H1 (cell line): ENCODE data around the gene GLRX5. TPM values are rescaled to one million over a fixed set of nuclear protein-coding genes. Genes with fewer than 3 reads are reported as not detected.

Source experiments
- CTCF ChIA-PET: fragments of 300-600 bp; sonication (Branson Sonifier 250); formaldehyde crosslinking; loops from one replicate; lab custom pipeline; 2021; ENCODE audit not compliant: partially characterized antibody; lab: Charles Lee
- POLR2A ChIA-PET: fragments of 300-600 bp; sonication (Branson Sonifier 250); formaldehyde crosslinking; loops from one replicate; lab custom pipeline; 2021; ENCODE audit warnings: inconsistent platforms; ENCODE audit not compliant: partially characterized antibody; lab: Charles Lee
- DNase-seq, 2 experiments: peaks; one replicate each; pipeline versions ENCODE4 v3.0.0 to v3.0.0-alpha.2; 2010 to 2022; ENCODE audit warnings: low spot score in 2 of 2, low read depth in 1 of 2, mixed read lengths in 1 of 2
- FAIRE-seq: peaks from 2 replicates; lab custom pipeline; 2011; peaks lifted over from hg19 to GRCh38; lab: Jason Lieb, UNC
- H2AFZ ChIP-seq: 2 replicates; pipeline ENCODE4 v1.8.1; 2012; ENCODE audit warnings: low read length, inconsistent platforms
- H2AK5ac ChIP-seq: 2 replicates; pipeline ENCODE4 v1.6.1; 2013; ENCODE audit warnings: low read depth, low read length
- H2BK120ac ChIP-seq: replicated peaks from 2 replicates; pipeline ENCODE3; 2013; ENCODE audit warnings: low read depth, low read length, inconsistent platforms
- H2BK12ac ChIP-seq: 2 replicates; pipeline ENCODE4 v1.6.1; 2013; ENCODE audit warnings: low read depth, low read length
- H2BK15ac ChIP-seq: 2 replicates; pipeline ENCODE4 v1.6.1; 2013; ENCODE audit warnings: low read length
- H2BK20ac ChIP-seq: 2 replicates; pipeline ENCODE4 v1.6.1; 2013; ENCODE audit warnings: low read length
- H2BK5ac ChIP-seq: 2 replicates; pipeline ENCODE4 v1.6.1; 2013; ENCODE audit warnings: low read depth, low read length
- H3K14ac ChIP-seq: 2 replicates; pipeline ENCODE4 v1.6.1; 2013; ENCODE audit warnings: inconsistent platforms; ENCODE audit not compliant: insufficient read length
- H3K18ac ChIP-seq: 2 replicates; pipeline ENCODE4 v1.6.1; 2013; ENCODE audit warnings: low read length; ENCODE audit errors: extremely low read depth
- H3K23ac ChIP-seq: 2 replicates; pipeline ENCODE4 v1.6.1; 2013; ENCODE audit warnings: inconsistent platforms; ENCODE audit not compliant: insufficient read length
- H3K23me2 ChIP-seq: 2 replicates; pipeline ENCODE4 v1.6.1; 2013; ENCODE audit warnings: low read depth, low read length
- H3K27ac ChIP-seq: 2 replicates; pipeline ENCODE4 v1.6.1; 2011; ENCODE audit warnings: low read depth, low read length, inconsistent platforms
- H3K27me3 ChIP-seq, 4 experiments: replicated peaks in 1 of 4; 1 replicate in 1 of 4; 2 replicates in 3 of 4; pipeline versions ENCODE4 v1.6.1 to v1.8.1; 2011 to 2013; ENCODE audit warnings: low read length in 3 of 4, mild to moderate bottlenecking in 3 of 4, inconsistent platforms in 2 of 4, mixed read lengths in 2 of 4, moderate library complexity in 1 of 4; ENCODE audit not compliant: control insufficient read depth in 3 of 4, insufficient read depth in 3 of 4; ENCODE audit errors: extremely low read depth in 1 of 4
- H3K36me3 ChIP-seq, 4 experiments: 2 replicates each; pipeline versions ENCODE4 v1.6.1 to v1.8.1; 2011 to 2013; ENCODE audit warnings: mild to moderate bottlenecking in 4 of 4, low read length in 3 of 4, moderate library complexity in 2 of 4, control low read depth in 1 of 4, inconsistent platforms in 1 of 4; ENCODE audit not compliant: insufficient read depth in 4 of 4, control insufficient read depth in 2 of 4
- H3K4ac ChIP-seq: replicated peaks from 2 replicates; pipeline ENCODE3; 2013; ENCODE audit warnings: low read length, low read depth, mixed read lengths, inconsistent platforms; ENCODE audit not compliant: insufficient read length
- H3K4me1 ChIP-seq, 4 experiments: replicated peaks in 1 of 4; 1 replicate in 1 of 4; 2 replicates in 3 of 4; pipeline versions ENCODE4 v1.6.1 to v1.8.1; 2011 to 2013; ENCODE audit warnings: low read length in 3 of 4, inconsistent platforms in 2 of 4, mixed read lengths in 1 of 4; ENCODE audit not compliant: insufficient read depth in 4 of 4, control insufficient read depth in 3 of 4
- H3K4me2 ChIP-seq, 2 experiments: 2 replicates each; pipeline versions ENCODE4 v1.6.1 to v1.8.1; 2011 to 2013; ENCODE audit warnings: low read depth in 2 of 2, low read length in 2 of 2, control low read depth in 1 of 2, inconsistent platforms in 1 of 2, mild to moderate bottlenecking in 1 of 2; ENCODE audit not compliant: insufficient read depth in 1 of 2
- H3K4me3 ChIP-seq, 4 experiments: fragments of 200-600, 300-600 bp in 1 of 4; sonication (generic), shearing (Covaris generic), sonication (Bioruptor Twin) in 1 of 4; 2 replicates each; pipeline versions ENCODE4 v1.5.1 to v1.8.1; 2011 to 2016; ENCODE audit warnings: low read length in 4 of 4, low read depth in 3 of 4, control low read depth in 2 of 4, inconsistent platforms in 2 of 4, mild to moderate bottlenecking in 2 of 4, mixed read lengths in 1 of 4, moderate library complexity in 1 of 4; ENCODE audit not compliant: insufficient read depth in 2 of 4; ENCODE audit errors: extremely low read depth in 1 of 4
- H3K56ac ChIP-seq: replicated peaks from 2 replicates; pipeline ENCODE3; 2013; ENCODE audit warnings: low read depth, mild to moderate bottlenecking, mixed read lengths, low read length, inconsistent platforms; ENCODE audit not compliant: insufficient read length
- H3K79me1 ChIP-seq: 2 replicates; pipeline ENCODE4 v1.6.1; 2013; ENCODE audit warnings: low read depth, low read length, control low read depth
- H3K79me2 ChIP-seq, 2 experiments: 2 replicates each; pipeline versions ENCODE4 v1.6.1 to v1.8.1; 2012 to 2013; ENCODE audit warnings: low read length in 2 of 2, mild to moderate bottlenecking in 2 of 2, inconsistent platforms in 1 of 2; ENCODE audit not compliant: insufficient read depth in 2 of 2, control insufficient read depth in 1 of 2
- H3K9ac ChIP-seq, 4 experiments: replicated peaks in 1 of 4; 1 replicate in 1 of 4; 2 replicates in 3 of 4; pipeline versions ENCODE4 v1.6.1 to v1.8.1; 2011 to 2013; ENCODE audit warnings: low read depth in 3 of 4, low read length in 3 of 4, control low read depth in 2 of 4, mild to moderate bottlenecking in 2 of 4, moderate library complexity in 2 of 4, inconsistent platforms in 1 of 4; ENCODE audit errors: extremely low read depth in 1 of 4
- H3K9me3 ChIP-seq, 2 experiments: 2 replicates each; pipeline versions ENCODE4 v1.6.1 to v1.8.1; 2012 to 2013; ENCODE audit warnings: mild to moderate bottlenecking in 2 of 2, moderate library complexity in 2 of 2, control low read depth in 1 of 2, inconsistent platforms in 1 of 2, low read depth in 1 of 2, low read length in 1 of 2, mixed read lengths in 1 of 2; ENCODE audit not compliant: insufficient read depth in 2 of 2
- H4K20me1 ChIP-seq, 2 experiments: replicated peaks in 1 of 2; 2 replicates each; pipeline versions ENCODE3 to v1.8.1; 2011 to 2013; ENCODE audit warnings: inconsistent platforms in 2 of 2, low read length in 2 of 2, mild to moderate bottlenecking in 1 of 2; ENCODE audit not compliant: insufficient read depth in 2 of 2, control insufficient read depth in 1 of 2
- H4K5ac ChIP-seq: 2 replicates; pipeline ENCODE4 v1.6.1; 2013; ENCODE audit warnings: low read length, low read depth, mixed read lengths, inconsistent platforms; ENCODE audit not compliant: insufficient read length
- H4K8ac ChIP-seq: 2 replicates; pipeline ENCODE4 v1.8.0; 2013; ENCODE audit warnings: mild to moderate bottlenecking, moderate library complexity, low read length, inconsistent platforms; ENCODE audit not compliant: insufficient read depth; ENCODE audit errors: extremely low read depth
- H4K91ac ChIP-seq: replicated peaks from 2 replicates; pipeline ENCODE3; 2013; ENCODE audit warnings: low read length, mixed read lengths, inconsistent platforms; ENCODE audit not compliant: insufficient read length
- BACH1 ChIP-seq: IDR thresholded peaks from 2 replicates; pipeline ENCODE4 v1.6.1; 2012; ENCODE audit warnings: low read length, improper control_type of control experiment
- CBX8 ChIP-seq: fragments of 300-800, 300-1000 bp; sonication (generic); IDR thresholded peaks from 2 replicates; pipeline ENCODE4 v1.7.1; 2016; ENCODE audit warnings: low read depth, low read length, borderline replicate concordance
- CHD1 ChIP-seq: IDR thresholded peaks from 2 replicates; pipeline ENCODE4 v1.6.1; 2012; ENCODE audit warnings: low read depth, low read length, improper control_type of control experiment
- CHD2 ChIP-seq: IDR thresholded peaks from 2 replicates; pipeline ENCODE4 v1.6.1; 2012; ENCODE audit warnings: low read length, improper control_type of control experiment
- CTBP2 ChIP-seq: IDR thresholded peaks from 2 replicates; pipeline ENCODE4 v1.7.0; 2011; ENCODE audit warnings: borderline replicate concordance, mild to moderate bottlenecking, moderate library complexity, mixed read lengths, low read length; ENCODE audit not compliant: insufficient read depth, insufficient read length
- GTF2F1 ChIP-seq: IDR thresholded peaks from 2 replicates; pipeline ENCODE4 v1.6.1; 2012; ENCODE audit warnings: low read depth, low read length, improper control_type of control experiment, borderline replicate concordance
- HDAC6 ChIP-seq: IDR thresholded peaks from one replicate; pipeline ENCODE4 v1.7.1; 2012; ENCODE audit warnings: low read depth, mild to moderate bottlenecking, inconsistent platforms, low read length, moderate library complexity
- NRF1 ChIP-seq: IDR thresholded peaks from 2 replicates; pipeline ENCODE4 v1.6.1; 2011; ENCODE audit warnings: mild to moderate bottlenecking, low read depth, low read length, improper control_type of control experiment
- POU5F1 ChIP-seq: IDR thresholded peaks from 2 replicates; pipeline ENCODE4 v1.6.1; 2011; ENCODE audit warnings: low read depth, mild to moderate bottlenecking, low read length, moderate library complexity
- SIN3A ChIP-seq, 2 experiments: IDR thresholded peaks in 1 of 2; conservative IDR thresholded peaks in 1 of 2; 2 replicates each; pipeline ENCODE4 v1.6.1; 2011 to 2012; ENCODE audit warnings: low read length in 2 of 2, improper control_type of control experiment in 1 of 2, low read depth in 1 of 2, mild to moderate bottlenecking in 1 of 2
- SIRT6 ChIP-seq: IDR thresholded peaks from one replicate; pipeline ENCODE4 v1.7.1; 2012; ENCODE audit warnings: low read length, inconsistent platforms
- SRF ChIP-seq: IDR thresholded peaks from 2 replicates; pipeline ENCODE4 v1.6.1; 2011; ENCODE audit warnings: mild to moderate bottlenecking, low read depth, low read length, moderate library complexity
- YY1 ChIP-seq: IDR thresholded peaks from 2 replicates; pipeline ENCODE4 v1.6.1; 2011; ENCODE audit warnings: low read depth, mild to moderate bottlenecking, low read length
- WGBS, 2 experiments: shearing (Covaris generic) in 1 of 2; methylation state at CpG; one replicate each; pipeline versions ENCODE4 v1.1.6 to v1.1.7; 2013 to 2015; ENCODE audit warnings: low lambda C conversion rate in 2 of 2, mixed read lengths in 2 of 2, inconsistent platforms in 1 of 2, low coverage in 1 of 2, missing lambda C conversion rate in 1 of 2; ENCODE audit not compliant: insufficient replicate concordance in 2 of 2, insufficient coverage in 1 of 2, insufficient read length in 1 of 2; ENCODE audit errors: extremely low coverage in 1 of 2, missing lambda C conversion rate in 1 of 2; 5-methylcytosine and 5-hydroxymethylcytosine counted together
- polyA plus RNA-seq, 7 experiments: library from polyadenylated mRNA; depleted of rRNA in 3 of 7; stranded (reverse) in 5 of 7; unstranded in 2 of 7; fragments of >200 nt in 5 of 7; fragments of 200-250 nt in 2 of 7; gene quantifications; 1 replicate in 5 of 7; 2 replicates in 1 of 7; 4 replicates in 1 of 7; pipeline versions ENCODE4 v1.2.1 to v1.2.3, GENCODE V29; 2011 to 2013; ENCODE audit warnings: missing spikeins in 2 of 7, mixed read lengths in 2 of 7
- total RNA-seq: library from RNA; stranded (reverse); fragmentation: NEBNext Ultra II Directional; extraction: Animal tissue kit (Norgen Biotek cat#: 25700); gene quantifications from 2 replicates; pipeline ENCODE4 v1.2.1, GENCODE V29; 2021

Gene GLRX5
- total and polyA plus RNA-seq, 2 of the 8 experiments (the other 6 are each of a cell fraction or from before 2014, with no cell fraction given): 70.1 to 88.8 TPM

DNA sequence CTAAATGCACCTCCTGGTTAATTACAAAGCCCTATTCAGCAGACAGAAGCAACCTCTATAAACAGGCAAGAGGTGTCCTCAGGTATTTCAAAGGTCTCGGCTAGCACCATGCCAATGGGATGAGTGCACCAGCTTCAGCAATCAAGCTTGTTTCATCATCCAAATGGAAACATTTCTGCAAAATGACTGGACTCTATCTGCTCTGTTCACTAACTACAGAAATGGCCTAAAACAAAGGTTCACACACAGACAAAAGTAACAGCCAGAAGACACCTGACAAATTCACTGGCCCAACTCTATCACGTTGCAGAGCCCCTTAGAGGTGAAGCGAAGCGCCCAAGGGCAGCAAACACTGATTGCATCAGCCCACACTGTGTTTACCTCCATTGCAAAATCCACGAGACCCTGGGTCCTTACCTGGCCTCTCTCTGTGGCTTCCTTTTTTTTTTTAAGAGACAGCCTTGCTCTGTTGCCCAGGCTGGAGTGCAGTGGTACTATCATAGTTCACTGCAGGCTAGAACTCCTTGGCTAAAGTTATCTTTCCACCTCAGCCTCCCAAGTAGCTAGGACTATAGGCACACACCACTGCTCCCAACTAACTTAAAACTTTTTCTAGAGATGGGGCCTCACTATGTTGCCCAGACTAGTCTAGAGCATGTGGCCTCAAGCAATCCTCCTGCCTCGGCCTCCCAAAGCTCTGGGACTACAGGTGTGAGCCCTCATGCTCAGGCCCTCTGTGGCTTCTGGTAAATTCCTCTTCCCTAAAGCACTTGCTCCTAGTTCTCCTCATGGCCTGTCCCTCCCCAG, 9.9 kb upstream of the GLRX5 start:
- Histone ChIP-seq H4K8ac (no peak overlapping the region), H3K27ac (no peak overlapping the region), H3K23ac (no peak overlapping the region), H3K56ac (no peak overlapping the region), H3K27me3 (no peaks in the 10 kb centered on the region; a peak in 2 of 7 replicates), H3K9me3 (no peaks in the 10 kb centered on the region), H4K5ac (no peak overlapping the region), H3K18ac (no peak overlapping the region; the same call in 1 of the 2 replicates), H2BK20ac (no peak overlapping the region), H2BK12ac (no peak overlapping the region), H2AFZ (no peak overlapping the region), H3K23me2 (no peaks in the 10 kb centered on the region), H3K36me3 (no peaks in the 10 kb centered on the region), H3K79me1 (no peaks in the 10 kb centered on the region), H4K91ac (no peak overlapping the region), H3K4me1 (peaks cover 0 to 9% (median 0%) of the 10 kb centered on the region in 4 experiments; a peak in 2 of 7 replicates), H3K4ac (no peak overlapping the region), H3K4me3 (no peak overlapping the region), H3K9ac (no peak overlapping the region), H3K14ac (no peak overlapping the region), H2BK120ac (no peak overlapping the region), H2BK5ac (no peak overlapping the region), H2BK15ac (no peak overlapping the region), H3K4me2 (no peak overlapping the region), H4K20me1 (peaks cover 0 to 4% of the 10 kb centered on the region in 2 experiments), H2AK5ac (no peak overlapping the region), H3K79me2 (peaks cover 0 to 9% of the 10 kb centered on the region in 2 experiments; a peak in 2 of 4 replicates)
- no peak for FAIRE-seq
- 82% methylated on average over 6 of the region's 6 CpGs; no CpG with 5 or more reads in 1 of the 2 experiments for WGBS, 2 experiments
- no peak for DNase-seq
- CTCF ChIA-PET: interaction anchor here (0.8 to 4.1 kb wide), 13 partner anchors 10 to 98 kb away, joined by 3 to 44 read pairs (median 5); no protein-coding TSS in a partner anchor
- POLR2A ChIA-PET: interaction anchor here (1.4 kb wide), 1 partner anchor 9 kb away, joined by 7 read pairs; no protein-coding TSS in a partner anchor
- TF ChIP-seq CTBP2 (no peak), CHD2 (no peak), YY1 (no peak), CHD1 (no peak), SRF (no peak), NRF1 (no peak), SIRT6 (no peak), POU5F1 (no peak), GTF2F1 (no peak), BACH1 (no peak), CBX8 (no peak), SIN3A (conservative IDR thresholded peaks at IDR 0.05 in 1 of 2, IDR thresholded peaks at IDR 0.05 in 1 of 2; ENCODE audit: low read depth in 1 of 2, low read length in 2 of 2) (no peak), HDAC6 (no peak)
